Measurements from ENCODE around the gene RRP9.
A peak's percentile ranks its signal among the peaks of the same experiment; 100 is the strongest.
"Not testable (repeated sequence)": the region's sequence is repeated elsewhere in the genome, so short reads cannot be mapped to it uniquely, and the experiment has no call there.

RRP9 gene

GRCh38 chr3:51941798-51942602 lies at the start of gene RRP9, which contains the start of gene PARP3:
TSS of gene RRP9 (minus strand) at chr3:51941904. CDS start at chr3:51941867, 37 bp downstream.
TSS of gene PARP3 (plus strand) at chr3:51942363. CDS start at chr3:51943356, 993 bp downstream.
- peak; percentile 100 for DNase-seq

GRCh38 chr3:51990501-51990971 lies 48.8 kb upstream of the RRP9 start:
- not testable (repeated sequence) for DNase-seq

DNA sequence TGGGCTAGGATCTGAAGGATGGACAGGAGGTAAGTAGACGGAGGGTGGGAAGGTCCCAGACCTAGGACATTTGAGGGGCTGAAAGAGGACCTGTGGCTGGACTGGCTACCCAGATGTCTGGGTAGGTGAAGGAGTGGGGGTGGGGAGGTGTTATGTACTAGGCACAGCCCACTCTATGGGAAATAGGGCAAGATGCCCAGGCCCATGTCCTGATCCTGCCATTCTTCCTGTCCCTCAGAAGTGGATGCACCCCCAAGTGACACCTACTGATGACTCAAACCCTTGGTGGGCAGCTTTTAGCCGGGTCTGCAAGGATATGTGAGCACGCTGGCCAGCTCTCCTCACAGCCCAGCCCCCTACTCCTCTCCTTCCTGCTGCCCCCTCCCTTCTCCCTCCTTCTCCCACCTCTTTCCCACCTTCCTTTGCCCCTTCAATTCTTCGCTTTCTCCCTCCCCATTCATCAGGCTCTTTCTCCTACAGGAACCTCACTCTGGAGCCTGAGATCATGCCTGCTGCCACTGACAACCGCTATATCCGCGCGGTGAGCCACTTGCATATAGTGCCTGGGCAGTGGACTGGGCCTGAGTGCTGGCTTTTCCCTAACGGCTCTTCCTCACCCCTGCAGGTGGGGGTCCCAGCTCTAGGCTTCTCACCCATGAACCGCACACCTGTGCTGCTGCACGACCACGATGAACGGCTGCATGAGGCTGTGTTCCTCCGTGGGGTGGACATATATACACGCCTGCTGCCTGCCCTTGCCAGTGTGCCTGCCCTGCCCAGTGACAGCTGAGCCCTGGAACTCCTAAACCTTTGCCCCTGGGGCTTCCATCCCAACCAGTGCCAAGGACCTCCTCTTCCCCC lies 46.8 kb upstream of the RRP9 start:
- no peak for DNase-seq

DNA sequence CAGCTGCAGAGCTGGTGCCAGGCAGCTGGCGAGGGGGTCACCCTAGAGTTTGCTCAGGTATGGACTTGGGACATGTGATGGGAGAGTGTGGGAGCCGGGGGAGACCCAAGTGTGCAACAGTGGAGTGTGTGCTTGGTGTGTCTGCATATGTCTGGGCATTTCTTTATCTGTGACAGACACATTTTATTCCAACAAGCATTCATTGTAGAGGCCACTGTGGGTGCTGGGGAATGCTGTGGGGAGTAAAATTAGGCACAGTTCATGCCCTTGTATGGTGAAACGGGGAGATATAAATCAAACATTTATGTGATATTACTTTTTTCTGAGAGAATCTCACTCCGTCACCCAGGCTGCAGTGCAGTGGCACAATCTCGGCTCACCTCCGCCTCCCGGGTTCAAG lies 45.9 kb upstream of the RRP9 start:
- DNase-seq: no peak

GRCh38 chr3:51986010-51986947 lies 44.6 kb upstream of the RRP9 start:
- DNase-seq: no peak

DNA sequence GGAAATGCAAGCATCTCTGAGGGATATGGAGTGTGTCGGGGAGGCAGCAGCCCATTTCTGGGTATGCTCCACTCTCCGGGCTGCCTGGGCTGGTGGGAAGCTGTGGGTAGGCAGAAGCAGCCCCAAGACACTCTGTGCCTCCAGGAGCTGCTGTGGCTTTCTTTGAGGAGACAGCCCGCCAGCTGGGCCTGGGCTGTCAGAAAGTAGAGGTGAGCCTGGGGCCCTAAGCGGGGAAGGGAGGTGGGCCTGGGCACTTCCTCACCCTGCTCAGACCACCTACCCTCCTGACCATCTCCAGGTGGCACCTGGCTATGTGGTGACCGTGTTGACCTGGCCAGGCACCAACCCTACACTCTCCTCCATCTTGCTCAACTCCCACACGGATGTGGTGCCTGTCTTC lies 43.4 kb upstream of the RRP9 start:
- DNase-seq: no peak

DNA sequence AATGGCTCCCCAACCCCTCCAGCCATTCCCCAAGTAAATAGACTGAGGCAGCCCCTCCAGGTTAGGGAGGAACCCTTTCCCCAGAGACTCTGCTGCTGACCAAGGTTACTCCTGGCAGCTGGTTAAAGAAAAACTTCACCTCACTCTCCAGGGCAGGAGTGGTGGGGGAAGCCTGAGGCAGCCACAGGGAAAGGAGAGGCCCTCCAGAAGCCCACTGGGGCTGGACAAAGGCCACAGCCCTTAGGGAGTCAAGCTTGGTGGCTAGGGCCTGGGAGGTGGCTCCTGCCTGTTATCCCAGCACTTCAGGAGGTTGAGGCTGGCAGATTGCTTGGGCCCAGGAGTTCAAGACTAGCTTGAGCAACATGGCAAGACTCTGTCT lies 42.6 kb upstream of the RRP9 start:
- no peak for DNase-seq

DNA sequence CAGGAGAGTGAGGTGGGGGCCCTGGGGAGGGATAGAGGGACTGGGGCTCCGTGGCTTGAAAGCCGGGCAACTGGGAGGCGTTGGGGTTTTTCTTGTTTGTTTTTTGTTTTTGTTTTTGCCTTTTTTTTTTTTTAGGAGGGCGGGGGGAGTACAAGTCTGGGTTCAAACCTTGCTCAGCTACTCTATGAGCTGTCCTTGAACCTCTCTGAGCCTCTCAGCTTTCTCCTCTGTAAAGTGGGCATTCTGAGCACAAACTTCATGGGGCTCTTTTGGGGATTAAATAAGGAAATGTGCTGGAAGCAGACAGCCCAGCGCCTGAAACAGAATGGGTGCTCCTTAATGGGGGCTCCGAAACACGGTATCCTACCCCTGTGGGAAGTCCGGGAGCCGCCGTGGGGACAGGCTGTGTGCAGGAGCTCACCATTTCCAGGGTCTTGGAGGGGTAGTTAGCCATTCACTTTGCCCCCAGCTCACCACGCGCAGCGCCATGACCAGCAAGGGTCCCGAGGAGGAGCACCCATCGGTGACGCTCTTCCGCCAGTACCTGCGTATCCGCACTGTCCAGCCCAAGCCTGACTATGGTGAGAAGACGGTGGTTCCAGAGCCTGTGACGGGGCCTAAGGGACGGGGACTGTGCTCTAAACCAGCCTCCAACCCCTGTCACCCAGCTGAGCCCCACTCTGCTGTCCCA lies 42.0 kb upstream of the RRP9 start:
- no peak for DNase-seq

- DNase-seq: peak; percentile 93
Measured at GRCh38 chr3:51982838-51983577, 41.3 kb upstream of the RRP9 start, which contains the start of gene ACY1. TSS of gene ACY1 (plus strand) at chr3:51983535. CDS start at chr3:51984065, 530 bp downstream.

DNA sequence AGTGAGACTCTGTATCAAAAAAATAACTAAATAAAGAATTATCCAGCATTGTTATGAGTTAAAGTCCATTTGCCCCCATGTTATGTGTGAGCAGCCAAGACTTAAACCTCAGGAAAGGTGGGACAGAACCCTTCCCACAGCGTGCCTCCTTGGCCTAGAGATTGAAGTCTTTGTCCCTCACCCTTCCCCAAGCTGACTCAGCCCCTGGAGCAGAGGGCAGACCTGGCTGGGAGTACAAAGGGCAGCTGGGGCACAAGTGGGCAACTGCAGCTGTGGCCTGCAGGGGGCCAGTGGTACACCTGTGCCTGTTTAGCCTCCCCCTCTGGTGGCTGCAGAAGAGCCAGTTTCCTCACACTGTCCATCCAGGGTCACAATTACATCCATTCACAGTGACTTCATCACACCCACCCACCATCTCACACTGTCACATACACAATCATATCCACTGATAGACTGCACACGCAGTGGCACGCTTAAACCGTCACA lies 40.7 kb upstream of the RRP9 start:
- DNase-seq: peak; percentile 39

- no peak for DNase-seq
Measured at GRCh38 chr3:51980253-51980652, 38.5 kb upstream of the RRP9 start.

DNA sequence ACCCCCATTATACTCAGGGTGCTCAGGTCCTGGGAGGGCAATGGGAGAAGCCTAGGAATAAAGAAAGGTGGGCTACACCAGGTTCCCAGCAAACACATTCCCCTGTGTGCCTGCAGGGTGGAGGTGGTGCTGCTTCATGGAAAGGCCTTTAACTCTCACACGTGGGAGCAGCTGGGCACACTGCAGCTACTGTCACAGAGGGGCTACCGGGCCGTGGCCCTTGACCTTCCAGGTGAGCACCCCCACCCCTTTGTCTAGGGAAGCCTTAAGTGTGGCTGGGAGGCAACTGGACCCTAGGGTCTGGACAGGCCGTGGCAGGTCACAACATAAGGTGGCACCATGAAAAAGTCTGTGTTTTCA lies 36.4 kb upstream of the RRP9 start:
- no peak for DNase-seq

DNA sequence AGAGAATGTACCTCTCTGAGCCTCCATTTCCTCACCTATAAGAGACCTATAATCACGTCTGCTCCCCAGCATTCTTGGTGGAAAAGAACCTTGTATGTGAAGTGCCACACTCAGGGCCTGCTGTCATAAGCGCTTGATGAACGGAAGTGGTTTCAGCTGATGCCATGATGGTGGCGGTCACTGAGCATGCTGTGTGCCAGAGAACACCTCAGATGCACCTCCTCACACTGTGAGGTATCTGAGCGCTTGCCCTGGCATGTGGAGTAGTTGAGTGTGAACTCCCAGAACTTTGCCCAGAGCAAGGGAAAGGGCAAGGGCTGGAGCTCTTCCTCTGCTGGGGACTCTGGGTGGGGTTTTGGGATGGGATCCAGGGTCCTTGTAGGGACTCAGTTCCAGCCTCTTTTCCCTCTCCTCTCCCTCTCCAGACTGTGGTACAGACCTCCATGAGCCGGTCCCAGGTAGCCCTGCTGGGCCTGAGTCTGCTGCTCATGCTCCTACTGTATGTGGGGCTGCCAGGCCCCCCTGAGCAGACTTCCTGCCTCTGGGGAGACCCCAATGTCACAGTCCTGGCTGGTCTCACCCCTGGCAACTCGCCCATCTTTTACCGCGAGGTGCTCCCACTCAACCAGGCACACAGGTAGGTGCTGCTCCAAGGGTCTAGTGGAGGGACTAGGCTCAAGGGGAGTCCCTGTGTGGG lies 35.9 kb upstream of the RRP9 start:
- no peak for DNase-seq

- no peak for DNase-seq
Measured at GRCh38 chr3:51975852-51976549, 34.3 kb upstream of the RRP9 start.

DNA sequence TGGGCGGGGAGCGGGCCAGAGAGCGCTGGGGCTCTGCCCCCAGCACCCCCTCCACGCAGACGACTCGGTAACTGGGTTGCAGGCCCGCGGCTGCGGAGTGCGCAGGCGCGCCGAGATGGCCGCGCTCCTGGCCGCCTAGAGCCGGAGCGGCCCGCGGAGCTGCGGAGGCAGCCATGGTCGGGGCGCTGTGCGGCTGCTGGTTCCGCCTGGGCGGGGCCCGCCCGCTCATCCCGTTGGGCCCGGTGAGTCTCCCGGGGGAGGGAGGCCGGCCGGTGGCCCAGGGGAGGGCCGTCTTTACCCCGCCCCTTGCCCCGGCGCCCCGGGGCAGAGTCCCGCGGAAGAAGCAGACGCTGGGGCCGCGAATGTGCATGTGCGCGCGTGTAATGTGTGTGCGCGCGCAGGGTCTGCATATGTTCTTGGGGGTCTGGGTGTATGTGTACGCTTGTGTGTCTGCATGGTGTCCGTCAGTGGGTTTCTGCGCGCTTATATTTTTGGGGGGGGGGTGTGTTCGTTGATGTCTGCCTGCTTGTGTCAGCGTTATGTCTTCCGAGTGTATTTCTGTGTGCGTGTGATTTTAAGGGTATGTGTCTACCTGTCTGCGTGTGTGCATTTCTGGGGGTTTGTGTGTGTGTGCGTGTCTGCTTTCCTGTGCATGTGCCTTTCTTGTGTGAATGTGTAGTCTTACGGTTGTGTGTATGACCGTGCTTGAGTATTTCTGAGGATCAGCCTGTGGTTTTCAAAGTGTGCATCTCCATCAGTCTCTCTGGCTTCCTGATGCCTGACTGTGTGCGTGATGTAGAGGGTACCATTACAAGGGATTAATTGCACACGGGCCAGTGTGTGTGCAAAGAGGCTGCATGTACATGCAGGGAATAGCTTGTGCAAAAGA lies 33.5 kb upstream of the RRP9 start, which contains the start of gene ABHD14A:
ABHD14A (plus strand) TSS at position 102 of the 889 bp plus-strand sequence; CDS start at position 174, 72 bp downstream.
- peak; percentile 57 for DNase-seq

GRCh38 chr3:51974277-51974962 lies 32.7 kb upstream of the RRP9 start:
- no peak for DNase-seq

DNA sequence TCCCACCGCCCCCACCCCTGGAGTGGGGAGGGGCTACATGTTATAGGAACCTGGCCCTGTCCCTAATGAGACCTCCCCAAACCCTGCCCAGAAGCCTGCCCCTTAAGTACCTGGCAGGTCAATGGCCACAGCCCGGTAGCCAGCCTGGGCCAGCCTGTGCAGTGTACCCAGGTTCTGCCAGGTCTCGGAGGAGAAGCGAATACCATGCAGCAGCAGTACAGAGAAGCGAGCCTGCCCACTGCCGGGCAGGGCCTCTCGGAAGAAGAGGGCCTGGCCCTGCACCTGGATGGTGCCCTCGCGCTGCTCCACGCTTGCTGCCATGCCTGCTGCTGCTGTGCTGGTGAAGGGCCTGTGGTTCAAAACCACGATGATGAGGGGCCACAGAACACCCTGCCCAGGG lies 29.6 kb upstream of the RRP9 start:
- DNase-seq: no peak
